PC-9 (cell line): ENCODE measurements around the gene RXRA. TPM values are rescaled to one million over a fixed set of nuclear protein-coding genes. Genes with fewer than 3 reads are reported as not detected.

Experiments
- BruUV-seq: library from RNA; stranded (reverse); fragments of 400-500 nt; replicated peaks from 2 replicates; lab custom pipeline; 2021; lab: Mats Ljungman, UMichigan
- CTCF ChIA-PET: fragments of 300-600 bp; sonication (Branson Sonifier 250); formaldehyde crosslinking; loops from one replicate; lab custom pipeline; 2022; ENCODE audit warnings: antibody characterized with exemption; lab: Charles Lee
- POLR2A ChIA-PET: fragments of 300-600 bp; sonication (Branson Sonifier 250); formaldehyde crosslinking; loops from one replicate; lab custom pipeline; 2022; ENCODE audit warnings: antibody characterized with exemption; ENCODE audit not compliant: unreplicated experiment; lab: Charles Lee
- DNase-seq, 2 experiments: peaks; one replicate each; pipeline versions ENCODE4 v3.0.0 to v3.0.0-alpha.2; 2015 to 2022; ENCODE audit warnings: mixed read lengths in 1 of 2
- H2AFZ ChIP-seq: fragments of 200-600 bp; sonication (generic); 2 replicates; pipeline ENCODE4 v1.8.1; 2017; ENCODE audit warnings: antibody characterized with exemption
- H3F3A ChIP-seq: fragments of 200-600 bp; sonication (generic); 2 replicates; pipeline ENCODE4 v1.8.1; 2017; ENCODE audit warnings: antibody characterized with exemption, mild to moderate bottlenecking, low read depth; ENCODE audit not compliant: insufficient read depth
- H3K27ac ChIP-seq: fragments of 200-600 bp; sonication (generic); 2 replicates; pipeline ENCODE4 v1.6.1; 2016; ENCODE audit warnings: mixed run types
- H3K27me3 ChIP-seq: fragments of 200-600 bp; sonication (generic); 2 replicates; pipeline ENCODE4 v1.6.1; 2016; ENCODE audit warnings: low read depth, mixed run types; ENCODE audit not compliant: insufficient read depth
- H3K36me3 ChIP-seq: fragments of 200-600 bp; sonication (generic); 2 replicates; pipeline ENCODE4 v1.6.1; 2016; ENCODE audit warnings: low read depth, mixed run types
- H3K4me1 ChIP-seq: fragments of 200-600 bp; sonication (generic); replicated peaks from 2 replicates; pipeline ENCODE4 v1.6.1; 2016; ENCODE audit warnings: mixed run types; ENCODE audit not compliant: insufficient read depth
- H3K4me2 ChIP-seq: fragments of 200-600 bp; sonication (generic); 2 replicates; pipeline ENCODE4 v1.6.1; 2017; ENCODE audit warnings: mixed run types
- H3K4me3 ChIP-seq: fragments of 200-600 bp; sonication (generic); 2 replicates; pipeline ENCODE4 v1.6.1; 2016; ENCODE audit warnings: mixed run types
- H3K79me2 ChIP-seq: fragments of 200-600 bp; sonication (generic); 2 replicates; pipeline ENCODE4 v1.6.1; 2017; ENCODE audit warnings: low read depth, mixed run types
- H3K9me2 ChIP-seq: fragments of 200-600 bp; sonication (generic); 2 replicates; pipeline ENCODE4 v1.8.1; 2017; ENCODE audit warnings: mild to moderate bottlenecking; ENCODE audit not compliant: insufficient read depth
- H3K9me3 ChIP-seq: fragments of 200-600 bp; sonication (generic); 2 replicates; pipeline ENCODE4 v1.8.1; 2016; ENCODE audit warnings: low read depth; ENCODE audit not compliant: insufficient read depth
- H4K20me1 ChIP-seq: fragments of 200-600 bp; sonication (generic); 2 replicates; pipeline ENCODE4 v1.8.1; 2017; ENCODE audit not compliant: insufficient read depth
- EZH2 ChIP-seq: fragments of 200-600 bp; sonication (generic); IDR thresholded peaks from 2 replicates; pipeline ENCODE4 v1.8.0; 2017; ENCODE audit warnings: antibody characterized with exemption, low read depth
- intact Hi-C: fragments of 100-400 bp; cut with micrococcal nuclease; formaldehyde crosslinking; loops from one replicate; pipeline ENCODE4 v1.10.0; 2022; ENCODE audit not compliant: unreplicated experiment
- total RNA-seq: library from RNA; stranded (reverse); gene quantifications from 2 replicates; pipeline ENCODE4 v1.2.3, GENCODE V29; 2021
- TF ChIP-seq, protein P1 (sequence below): fragments of 200-600 bp; sonication (generic); conservative IDR thresholded peaks from 2 replicates; pipeline ENCODE4 v1.6.1; 2017; ENCODE audit warnings: mixed run types, antibody characterized with exemption, mild to moderate bottlenecking, moderate library complexity

The RXRA gene
- total RNA-seq, 1 experiment from 2014 or later, result 146 TPM

DNA sequence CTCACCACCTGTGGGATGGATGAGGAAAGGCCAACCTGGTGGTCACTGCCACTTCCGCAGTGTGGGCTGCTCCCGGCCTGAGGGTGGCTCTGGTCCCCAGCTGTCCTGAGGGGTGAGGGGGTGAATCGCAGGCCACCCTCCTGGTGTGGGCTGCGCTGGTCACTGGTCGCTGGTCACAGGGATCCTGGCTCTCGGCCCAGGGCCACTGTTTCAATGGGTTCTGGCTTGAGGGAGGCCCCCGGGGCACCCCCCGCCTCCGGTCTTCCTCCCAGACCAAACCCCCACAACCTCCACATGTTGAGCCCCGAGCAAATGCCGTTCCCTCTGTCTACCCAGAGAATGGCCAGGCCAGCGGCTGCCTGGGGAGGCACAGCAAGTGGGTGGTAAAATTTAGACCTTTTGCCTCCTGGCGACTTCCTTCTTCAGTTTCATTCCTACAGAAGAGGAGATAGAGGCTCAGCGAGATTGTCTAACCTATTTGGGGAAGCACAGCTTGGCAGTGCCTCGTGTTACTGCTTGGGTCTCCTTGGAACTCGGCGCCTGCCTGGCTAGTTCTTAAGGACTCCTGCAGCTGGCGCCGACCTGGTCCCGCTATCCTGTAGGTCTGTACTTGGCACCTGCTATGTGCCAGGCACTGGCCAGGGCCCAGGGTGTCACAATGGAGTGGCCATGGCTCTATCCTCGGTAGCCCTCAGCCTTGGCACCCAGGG lies 48.2 kb downstream of the RXRA start:
- H3K4me3 ChIP-seq, result no peak overlapping the region
- H3F3A ChIP-seq, result peaks cover 36% of the 10 kb centered on the region
- CTCF ChIA-PET, result no interaction called here
- BruUV-seq, result no TSS peak
- H4K20me1 ChIP-seq, result peaks cover 11% of the 10 kb centered on the region
- intact Hi-C loops, result no loop called here
- no peaks in the 10 kb centered on the region for H3K27me3 ChIP-seq
- POLR2A ChIA-PET, result no interaction called here
- no peak overlapping the region for H3K4me2 ChIP-seq
- no peaks in the 10 kb centered on the region for H3K9me3 ChIP-seq
- H3K79me2 ChIP-seq, result peaks cover 91% of the 10 kb centered on the region
- H3K9me2 ChIP-seq, result no peaks in the 10 kb centered on the region
- peak overlapping the region; percentile 46; the same call in 1 of the 2 replicates for H3K27ac ChIP-seq
- no peak overlapping the region for H2AFZ ChIP-seq
- no peak for TF ChIP-seq EZH2
- TF ChIP-seq, protein P1, sequence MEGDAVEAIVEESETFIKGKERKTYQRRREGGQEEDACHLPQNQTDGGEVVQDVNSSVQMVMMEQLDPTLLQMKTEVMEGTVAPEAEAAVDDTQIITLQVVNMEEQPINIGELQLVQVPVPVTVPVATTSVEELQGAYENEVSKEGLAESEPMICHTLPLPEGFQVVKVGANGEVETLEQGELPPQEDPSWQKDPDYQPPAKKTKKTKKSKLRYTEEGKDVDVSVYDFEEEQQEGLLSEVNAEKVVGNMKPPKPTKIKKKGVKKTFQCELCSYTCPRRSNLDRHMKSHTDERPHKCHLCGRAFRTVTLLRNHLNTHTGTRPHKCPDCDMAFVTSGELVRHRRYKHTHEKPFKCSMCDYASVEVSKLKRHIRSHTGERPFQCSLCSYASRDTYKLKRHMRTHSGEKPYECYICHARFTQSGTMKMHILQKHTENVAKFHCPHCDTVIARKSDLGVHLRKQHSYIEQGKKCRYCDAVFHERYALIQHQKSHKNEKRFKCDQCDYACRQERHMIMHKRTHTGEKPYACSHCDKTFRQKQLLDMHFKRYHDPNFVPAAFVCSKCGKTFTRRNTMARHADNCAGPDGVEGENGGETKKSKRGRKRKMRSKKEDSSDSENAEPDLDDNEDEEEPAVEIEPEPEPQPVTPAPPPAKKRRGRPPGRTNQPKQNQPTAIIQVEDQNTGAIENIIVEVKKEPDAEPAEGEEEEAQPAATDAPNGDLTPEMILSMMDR, result no peak
- no peaks in the 10 kb centered on the region for H3K36me3 ChIP-seq
- peaks cover 51% of the 10 kb centered on the region for H3K4me1 ChIP-seq
- no peak for DNase-seq

GRCh38 chr9:134375011-134375390 lies 48.7 kb downstream of the RXRA start:
- CTCF ChIA-PET, result no interaction called here
- BruUV-seq, result no TSS peak
- Histone ChIP-seq H3K27me3 (no peaks in the 10 kb centered on the region), H3K27ac (peak overlapping the region; percentile 46; the same call in 1 of the 2 replicates), H3K4me1 (peaks cover 56% of the 10 kb centered on the region), H2AFZ (no peak overlapping the region), H3K9me3 (no peaks in the 10 kb centered on the region), H3K79me2 (peaks cover 90% of the 10 kb centered on the region), H3F3A (peaks cover 40% of the 10 kb centered on the region), H3K36me3 (no peaks in the 10 kb centered on the region), H3K4me2 (no peak overlapping the region), H3K9me2 (no peaks in the 10 kb centered on the region), H3K4me3 (no peak overlapping the region), H4K20me1 (peaks cover 11% of the 10 kb centered on the region)
- POLR2A ChIA-PET, result no interaction called here
- no peak for DNase-seq
- intact Hi-C loops, result no loop called here
- TF ChIP-seq EZH2, result no peak
- TF ChIP-seq, protein P1, result no peak

- Histone ChIP-seq H3K79me2 (peaks cover 89% of the 10 kb centered on the region), H3K27ac (0 out of 2 replicates have a peak overlapping the region, but pooled peaks have one; percentile 94), H3K9me2 (no peaks in the 10 kb centered on the region), H3K4me2 (peak overlapping the region; percentile 87; the same call in 1 of the 2 replicates), H3K36me3 (no peaks in the 10 kb centered on the region), H3K4me1 (peaks cover 63% of the 10 kb centered on the region), H4K20me1 (peaks cover 8% of the 10 kb centered on the region), H3K4me3 (no peak overlapping the region), H3K9me3 (no peaks in the 10 kb centered on the region), H2AFZ (no peak overlapping the region), H3F3A (peaks cover 40% of the 10 kb centered on the region), H3K27me3 (no peaks in the 10 kb centered on the region)
- TF ChIP-seq, protein P1, result no peak
- TF ChIP-seq EZH2, result no peak
- BruUV-seq, result no TSS peak
- ChIA-PET CTCF (no interaction called here), POLR2A (interaction anchor here (0.7 kb wide), 1 partner anchor 22 kb away, joined by 3 read pairs; no protein-coding TSS in a partner anchor)
- no peak for DNase-seq
- intact Hi-C loops, result no loop called here
Measured at GRCh38 chr9:134375430-134376385, 49.5 kb downstream of the RXRA start.
